HepG2 (cell line): Measurements from ENCODE around the gene SNX9. TPM values are rescaled to one million over a fixed set of nuclear protein-coding genes. Genes with fewer than 3 reads are reported as not detected.

Source experiments
- ATF7 ChIP-seq, 2 experiments: fragments of 450-650 bp in 1 of 2; sonication (generic) in 1 of 2; formaldehyde crosslinking in 1 of 2; IDR thresholded peaks; 2 replicates each; pipeline versions ENCODE4 v1.4.0 to v1.6.1; 2016 to 2020; ENCODE audit warnings: antibody characterized with exemption in 1 of 2, mild to moderate bottlenecking in 1 of 2, missing genetic modification reagents in 1 of 2
- FOXO1 ChIP-seq: sonication (generic); formaldehyde crosslinking; IDR thresholded peaks from 2 replicates; pipeline ENCODE4 v1.4.0; 2020; ENCODE audit warnings: missing genetic modification reagents
- HOXA9 ChIP-seq: sonication (generic); formaldehyde crosslinking; IDR thresholded peaks from 2 replicates; pipeline ENCODE4 v1.8.1; 2022; ENCODE audit warnings: missing genetic modification reagents, mild to moderate bottlenecking, moderate library complexity, borderline replicate concordance
- KDM5B ChIP-seq: sonication (generic); formaldehyde crosslinking; IDR thresholded peaks from 2 replicates; pipeline ENCODE4 v1.4.0; 2020; ENCODE audit warnings: missing genetic modification reagents, mild to moderate bottlenecking, borderline replicate concordance
- KLF13 ChIP-seq: sonication (generic); formaldehyde crosslinking; IDR thresholded peaks from 2 replicates; pipeline ENCODE4 v1.4.0; 2020; ENCODE audit warnings: mild to moderate bottlenecking, missing genetic modification reagents
- NFE2L2 ChIP-seq: fragments of 150-350 bp; IDR thresholded peaks from 2 replicates; pipeline ENCODE4 v1.6.1; 2014; ENCODE audit warnings: low read length
- SOX13 ChIP-seq, 3 experiments: fragments of 450-650 bp in 1 of 3; sonication (generic) in 1 of 3; formaldehyde crosslinking in 1 of 3; IDR thresholded peaks in 2 of 3; conservative IDR thresholded peaks in 1 of 3; 2 replicates each; pipeline versions ENCODE4 v1.5.0 to v1.6.1; 2016 to 2020; ENCODE audit warnings: antibody characterized with exemption in 1 of 3, mild to moderate bottlenecking in 1 of 3, missing compliant biosample characterization in 1 of 3, missing genetic modification reagents in 1 of 3, moderate library complexity in 1 of 3
- SRSF1 ChIP-seq: fragments of 200-400 bp; formaldehyde crosslinking; optimal IDR thresholded peaks from 2 replicates; pipeline ENCODE3; 2017; ENCODE audit warnings: mild to moderate bottlenecking, low read depth, low read length, moderate library complexity
- TAF1 ChIP-seq: sonication (generic); formaldehyde crosslinking; IDR thresholded peaks from 2 replicates; pipeline ENCODE4 v1.4.0; 2020; ENCODE audit warnings: missing genetic modification reagents
- YEATS2 ChIP-seq: sonication (generic); formaldehyde crosslinking; IDR thresholded peaks from 2 replicates; pipeline ENCODE4 v1.4.0; 2020; ENCODE audit warnings: missing genetic modification reagents, borderline replicate concordance
- ZFAT ChIP-seq: sonication (generic); formaldehyde crosslinking; conservative IDR thresholded peaks from 2 replicates; pipeline ENCODE4 v1.8.1; 2023; ENCODE audit warnings: missing genetic modification reagents, inconsistent platforms
- ZFP36 ChIP-seq: fragments of 150-350 bp; IDR thresholded peaks from 2 replicates; pipeline ENCODE4 v1.6.1; 2018; ENCODE audit warnings: borderline replicate concordance, low read length, low read depth; ENCODE audit not compliant: partially characterized antibody
- ZFP41 ChIP-seq: sonication (generic); formaldehyde crosslinking; IDR thresholded peaks from 2 replicates; pipeline ENCODE4 v1.4.0; 2020; ENCODE audit warnings: mild to moderate bottlenecking, missing genetic modification reagents, borderline replicate concordance
- ZMYM2 ChIP-seq: sonication (generic); formaldehyde crosslinking; IDR thresholded peaks from 2 replicates; pipeline ENCODE4 v1.8.0; 2022; ENCODE audit warnings: mild to moderate bottlenecking, missing genetic modification reagents
- ZNF230 ChIP-seq: sonication (generic); formaldehyde crosslinking; IDR thresholded peaks from 2 replicates; pipeline ENCODE4 v1.4.0; 2020; ENCODE audit warnings: mild to moderate bottlenecking, missing genetic modification reagents
- ZNF446 ChIP-seq: sonication (generic); formaldehyde crosslinking; IDR thresholded peaks from 2 replicates; pipeline ENCODE4 v1.5.0; 2020; ENCODE audit warnings: mild to moderate bottlenecking, missing genetic modification reagents
- ZNF496 ChIP-seq: sonication (generic); formaldehyde crosslinking; IDR thresholded peaks from 2 replicates; pipeline ENCODE4 v1.8.1; 2023; ENCODE audit warnings: mild to moderate bottlenecking, moderate library complexity, missing genetic modification reagents; ENCODE audit not compliant: insufficient replicate concordance
- ZNF644 ChIP-seq: IDR thresholded peaks from 2 replicates; pipeline ENCODE4 v1.6.1; 2016; ENCODE audit warnings: low read depth
- ZNF703 ChIP-seq: sonication (generic); formaldehyde crosslinking; IDR thresholded peaks from 2 replicates; pipeline ENCODE4 v1.5.1; 2020; ENCODE audit warnings: missing genetic modification reagents, mild to moderate bottlenecking, moderate library complexity, borderline replicate concordance
- ZSCAN25 ChIP-seq: sonication (generic); formaldehyde crosslinking; IDR thresholded peaks from 2 replicates; pipeline ENCODE4 v1.8.0; 2022; ENCODE audit warnings: mild to moderate bottlenecking, missing genetic modification reagents
- polyA plus RNA-seq, 8 experiments: library from polyadenylated mRNA; depleted of rRNA in 3 of 8; stranded (reverse) in 7 of 8; unstranded in 1 of 8; fragments of >200 nt; fragmentation: Illumina TruSeq in 4 of 8; extraction: Trizol in 4 of 8; gene quantifications; 2 replicates each; pipeline versions ENCODE4 v1.2.1 to v1.2.3, GENCODE V29; 2011 to 2016; ENCODE audit warnings: low read depth in 4 of 8, missing spikeins in 1 of 8, mixed read lengths in 1 of 8; ENCODE audit not compliant: insufficient read depth in 1 of 8
- total RNA-seq, 5 experiments: library from RNA; depleted of rRNA; stranded (reverse); fragments of >200 nt; fragmentation: Illumina TruSeq; extraction: Trizol; gene quantifications; 2 replicates each; pipeline ENCODE4 v1.2.3, GENCODE V29; 2016; ENCODE audit warnings: low read depth in 1 of 5
- TF ChIP-seq, protein P1 (sequence below): sonication (generic); formaldehyde crosslinking; IDR thresholded peaks from 2 replicates; pipeline ENCODE4 v1.8.1; 2023; ENCODE audit warnings: mild to moderate bottlenecking, missing genetic modification reagents
- TF ChIP-seq, protein P2 (sequence below): sonication (generic); formaldehyde crosslinking; IDR thresholded peaks from 2 replicates; pipeline ENCODE4 v1.4.0; 2020; ENCODE audit warnings: mild to moderate bottlenecking, missing genetic modification reagents

Gene SNX9
- total and polyA plus RNA-seq, 2 of the 13 experiments (the other 11 are each of a cell fraction or from before 2014, with no cell fraction given) = 21.9 to 36.0 TPM

DNA sequence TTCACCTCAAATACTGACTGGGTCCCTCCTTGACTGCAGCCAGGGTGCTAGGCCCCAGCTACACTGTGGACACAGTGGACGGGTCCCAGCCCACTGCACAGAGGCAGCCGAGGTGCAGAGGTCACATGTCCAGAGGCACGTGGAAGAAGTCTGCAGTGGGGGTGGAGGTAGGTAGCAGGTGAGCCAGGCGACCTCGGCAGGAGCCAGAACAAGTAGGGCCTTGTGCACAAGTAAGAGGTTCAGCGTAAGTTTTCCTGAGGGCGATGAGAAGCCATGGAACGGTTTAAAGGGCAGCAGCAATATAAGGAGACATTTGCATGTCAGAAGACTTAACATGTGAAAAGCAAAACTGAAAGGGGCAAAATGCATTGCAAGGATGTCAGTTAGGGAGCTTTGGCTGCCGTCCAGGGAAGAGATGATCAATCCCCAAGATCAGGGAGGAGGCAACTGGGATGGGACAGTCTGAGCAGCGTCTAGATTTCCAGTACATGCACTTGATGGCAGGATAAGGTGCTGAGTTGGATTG is 49.7 kb upstream of the SNX9 start (continued):
- no peak for TF ChIP-seq SOX13 (IDR thresholded peaks at IDR 0.05)
- TF ChIP-seq SOX13 (CRISPR knock-in tag; conservative IDR thresholded peaks at IDR 0.05 in 1 of 2, IDR thresholded peaks at IDR 0.05 in 1 of 2) = peak in 1 of 2 experiments; percentile 33; a peak in 1 of 4 replicates
- TF ChIP-seq FOXO1 (CRISPR knock-in tag) = no peak
- TF ChIP-seq KLF13 = no peak
- TF ChIP-seq ZNF703 (CRISPR knock-in tag) = no peak
- no peak for TF ChIP-seq HOXA9 (CRISPR knock-in tag)
- no peak for TF ChIP-seq YEATS2 (CRISPR knock-in tag)
- no peak for TF ChIP-seq ZFP36
- TF ChIP-seq ZFP41 = no peak
- TF ChIP-seq ATF7 (IDR thresholded peaks at IDR 0.05) = no peak
- TF ChIP-seq ATF7 (CRISPR knock-in tag; IDR thresholded peaks at IDR 0.05) = no peak
- TF ChIP-seq NFE2L2 = no peak
- TF ChIP-seq ZNF446 (CRISPR knock-in tag) = no peak
- TF ChIP-seq, protein P1, sequence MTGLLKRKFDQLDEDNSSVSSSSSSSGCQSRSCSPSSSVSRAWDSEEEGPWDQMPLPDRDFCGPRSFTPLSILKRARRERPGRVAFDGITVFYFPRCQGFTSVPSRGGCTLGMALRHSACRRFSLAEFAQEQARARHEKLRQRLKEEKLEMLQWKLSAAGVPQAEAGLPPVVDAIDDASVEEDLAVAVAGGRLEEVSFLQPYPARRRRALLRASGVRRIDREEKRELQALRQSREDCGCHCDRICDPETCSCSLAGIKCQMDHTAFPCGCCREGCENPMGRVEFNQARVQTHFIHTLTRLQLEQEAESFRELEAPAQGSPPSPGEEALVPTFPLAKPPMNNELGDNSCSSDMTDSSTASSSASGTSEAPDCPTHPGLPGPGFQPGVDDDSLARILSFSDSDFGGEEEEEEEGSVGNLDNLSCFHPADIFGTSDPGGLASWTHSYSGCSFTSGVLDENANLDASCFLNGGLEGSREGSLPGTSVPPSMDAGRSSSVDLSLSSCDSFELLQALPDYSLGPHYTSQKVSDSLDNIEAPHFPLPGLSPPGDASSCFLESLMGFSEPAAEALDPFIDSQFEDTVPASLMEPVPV (CRISPR knock-in tag) = no peak
- no peak for TF ChIP-seq ZSCAN25
- no peak for TF ChIP-seq ZNF496 (CRISPR knock-in tag)
- no peak for TF ChIP-seq SRSF1
- TF ChIP-seq, protein P2, sequence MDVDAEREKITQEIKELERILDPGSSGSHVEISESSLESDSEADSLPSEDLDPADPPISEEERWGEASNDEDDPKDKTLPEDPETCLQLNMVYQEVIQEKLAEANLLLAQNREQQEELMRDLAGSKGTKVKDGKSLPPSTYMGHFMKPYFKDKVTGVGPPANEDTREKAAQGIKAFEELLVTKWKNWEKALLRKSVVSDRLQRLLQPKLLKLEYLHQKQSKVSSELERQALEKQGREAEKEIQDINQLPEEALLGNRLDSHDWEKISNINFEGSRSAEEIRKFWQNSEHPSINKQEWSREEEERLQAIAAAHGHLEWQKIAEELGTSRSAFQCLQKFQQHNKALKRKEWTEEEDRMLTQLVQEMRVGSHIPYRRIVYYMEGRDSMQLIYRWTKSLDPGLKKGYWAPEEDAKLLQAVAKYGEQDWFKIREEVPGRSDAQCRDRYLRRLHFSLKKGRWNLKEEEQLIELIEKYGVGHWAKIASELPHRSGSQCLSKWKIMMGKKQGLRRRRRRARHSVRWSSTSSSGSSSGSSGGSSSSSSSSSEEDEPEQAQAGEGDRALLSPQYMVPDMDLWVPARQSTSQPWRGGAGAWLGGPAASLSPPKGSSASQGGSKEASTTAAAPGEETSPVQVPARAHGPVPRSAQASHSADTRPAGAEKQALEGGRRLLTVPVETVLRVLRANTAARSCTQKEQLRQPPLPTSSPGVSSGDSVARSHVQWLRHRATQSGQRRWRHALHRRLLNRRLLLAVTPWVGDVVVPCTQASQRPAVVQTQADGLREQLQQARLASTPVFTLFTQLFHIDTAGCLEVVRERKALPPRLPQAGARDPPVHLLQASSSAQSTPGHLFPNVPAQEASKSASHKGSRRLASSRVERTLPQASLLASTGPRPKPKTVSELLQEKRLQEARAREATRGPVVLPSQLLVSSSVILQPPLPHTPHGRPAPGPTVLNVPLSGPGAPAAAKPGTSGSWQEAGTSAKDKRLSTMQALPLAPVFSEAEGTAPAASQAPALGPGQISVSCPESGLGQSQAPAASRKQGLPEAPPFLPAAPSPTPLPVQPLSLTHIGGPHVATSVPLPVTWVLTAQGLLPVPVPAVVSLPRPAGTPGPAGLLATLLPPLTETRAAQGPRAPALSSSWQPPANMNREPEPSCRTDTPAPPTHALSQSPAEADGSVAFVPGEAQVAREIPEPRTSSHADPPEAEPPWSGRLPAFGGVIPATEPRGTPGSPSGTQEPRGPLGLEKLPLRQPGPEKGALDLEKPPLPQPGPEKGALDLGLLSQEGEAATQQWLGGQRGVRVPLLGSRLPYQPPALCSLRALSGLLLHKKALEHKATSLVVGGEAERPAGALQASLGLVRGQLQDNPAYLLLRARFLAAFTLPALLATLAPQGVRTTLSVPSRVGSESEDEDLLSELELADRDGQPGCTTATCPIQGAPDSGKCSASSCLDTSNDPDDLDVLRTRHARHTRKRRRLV = 0 out of 2 replicates have a peak, but pooled peaks have one; percentile 34
- TF ChIP-seq TAF1 (CRISPR knock-in tag) = no peak
- TF ChIP-seq ZMYM2 (CRISPR knock-in tag) = no peak
- TF ChIP-seq ZFAT (CRISPR knock-in tag) = no peak
- TF ChIP-seq ZNF644 = peak; percentile 37; the same call in 1 of the 2 replicates
- TF ChIP-seq ZNF230 (CRISPR knock-in tag) = no peak
- peak; percentile 88 for TF ChIP-seq KDM5B (CRISPR knock-in tag)
